ENCODE measurements around the gene RPRD2.
A peak's percentile ranks its signal among the peaks of the same experiment; 100 is the strongest.

The RPRD2 gene

DNA sequence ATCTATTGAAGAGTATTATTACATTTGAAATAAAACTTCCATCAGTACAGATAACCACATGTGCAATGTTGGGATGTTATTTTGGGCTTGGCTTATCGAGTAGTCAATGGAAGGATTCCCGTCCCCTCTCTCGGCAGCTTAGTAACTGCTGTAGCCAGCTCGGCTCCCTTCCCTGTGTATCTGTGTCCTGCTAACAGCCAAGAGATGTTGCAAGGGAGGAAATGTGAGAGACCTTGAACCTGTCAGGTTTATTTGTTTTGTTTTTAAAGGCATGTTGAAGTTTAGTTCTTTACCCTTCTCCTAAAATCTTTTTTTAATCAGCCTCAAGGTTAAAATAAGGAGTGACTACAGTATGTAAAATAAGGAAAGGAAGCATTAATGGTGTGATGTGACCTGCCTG, 109.7 kb downstream of the RPRD2 start:
- no peak for DNase-seq

DNA sequence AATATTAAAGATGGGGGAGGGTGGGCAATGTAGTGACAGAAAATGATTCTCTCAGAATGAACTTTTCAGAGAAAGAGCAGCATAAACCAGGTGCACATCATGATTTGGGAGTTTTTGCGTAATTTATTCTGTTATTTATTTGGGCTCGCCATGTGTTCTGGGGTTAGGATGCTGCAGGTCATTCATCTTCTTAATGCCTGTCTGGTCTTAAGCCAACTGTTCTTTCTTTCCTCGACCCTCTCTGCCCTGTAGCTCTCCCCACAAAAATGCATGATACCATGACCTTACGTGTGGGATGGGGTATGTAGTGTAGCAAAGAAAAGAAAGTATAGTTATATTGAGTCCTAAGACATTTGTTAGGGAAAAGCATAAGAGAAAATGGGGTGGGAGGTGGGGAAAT, 110.9 kb downstream of the RPRD2 start:
- DNase-seq = no peak

DNA sequence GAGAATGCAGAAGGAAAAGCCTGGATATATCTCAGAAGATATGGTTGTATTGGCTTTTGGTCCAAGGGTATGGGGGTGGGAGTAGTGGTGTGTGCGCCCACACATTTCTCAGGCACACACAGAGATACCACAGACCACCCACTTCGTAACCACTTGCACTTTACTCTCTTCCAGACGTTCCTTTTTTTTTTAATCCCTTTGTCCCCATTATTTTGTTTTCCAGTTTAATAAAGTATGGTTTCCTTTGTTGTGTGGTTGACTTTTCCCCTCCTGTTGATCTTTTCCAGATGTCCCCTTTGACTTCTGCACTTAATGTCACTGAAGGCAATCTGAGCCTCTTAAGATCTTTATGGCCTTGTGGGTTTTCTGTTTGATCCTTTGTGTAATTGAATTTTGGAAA, 112.8 kb downstream of the RPRD2 start:
- no peak for DNase-seq

DNA sequence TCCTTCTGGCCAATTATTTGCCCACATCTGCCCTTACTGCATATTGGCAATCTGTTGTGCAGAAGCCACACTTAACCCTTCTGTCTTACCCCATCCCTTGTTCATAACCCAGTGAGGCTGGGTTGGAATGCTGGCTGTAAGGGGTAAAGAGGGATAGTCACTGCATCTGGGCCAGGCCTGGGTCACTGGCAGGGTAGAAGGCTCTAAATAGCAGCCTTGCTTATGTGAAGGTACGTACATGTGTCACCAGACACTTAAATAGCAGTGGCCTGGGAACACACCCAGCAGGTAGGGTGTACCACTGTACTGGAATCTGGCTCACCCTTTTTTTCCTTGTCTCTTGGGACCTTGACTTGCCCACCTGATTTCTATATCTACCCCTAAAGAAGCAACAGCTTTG, 113.4 kb downstream of the RPRD2 start:
- no peak for DNase-seq

DNA sequence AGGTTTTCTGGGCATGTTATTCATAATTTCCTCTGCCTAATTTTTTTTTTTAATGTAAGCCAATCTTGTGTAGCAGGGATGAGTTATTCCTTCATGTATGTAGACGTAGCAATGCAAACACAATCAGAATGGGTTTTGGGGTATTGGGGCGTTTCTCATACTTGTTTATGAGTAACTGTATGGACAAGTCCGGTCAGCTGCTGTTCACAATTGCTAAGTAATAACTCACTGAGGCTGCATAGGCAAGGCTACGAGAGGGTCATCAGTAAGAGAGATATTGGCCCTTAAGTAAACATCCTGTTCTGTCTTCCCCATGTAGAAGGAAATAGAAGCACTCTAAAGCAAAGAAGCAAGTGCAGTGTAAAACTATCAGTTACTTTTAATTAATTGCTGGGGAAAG, 113.8 kb downstream of the RPRD2 start:
- no peak for DNase-seq

DNA sequence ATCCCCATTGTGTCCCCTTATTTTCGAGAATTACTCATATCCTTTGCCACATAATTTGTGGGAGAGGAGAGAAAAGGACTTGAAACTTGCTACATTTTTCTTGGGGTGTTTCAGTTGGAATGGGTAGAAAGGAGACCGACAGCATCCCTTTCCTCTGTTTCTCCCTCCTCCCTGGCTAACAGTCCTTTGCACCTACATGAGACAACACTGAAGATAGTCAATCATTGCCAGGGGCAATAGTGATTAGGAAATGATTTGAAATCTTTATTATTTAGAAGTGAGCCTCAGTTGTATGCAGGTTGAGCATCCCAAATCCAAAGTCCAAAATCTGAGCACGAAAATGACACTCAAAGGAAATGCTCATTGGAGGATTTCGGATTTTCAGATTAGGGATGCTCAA, 115.4 kb downstream of the RPRD2 start:
- no peak for DNase-seq

DNA sequence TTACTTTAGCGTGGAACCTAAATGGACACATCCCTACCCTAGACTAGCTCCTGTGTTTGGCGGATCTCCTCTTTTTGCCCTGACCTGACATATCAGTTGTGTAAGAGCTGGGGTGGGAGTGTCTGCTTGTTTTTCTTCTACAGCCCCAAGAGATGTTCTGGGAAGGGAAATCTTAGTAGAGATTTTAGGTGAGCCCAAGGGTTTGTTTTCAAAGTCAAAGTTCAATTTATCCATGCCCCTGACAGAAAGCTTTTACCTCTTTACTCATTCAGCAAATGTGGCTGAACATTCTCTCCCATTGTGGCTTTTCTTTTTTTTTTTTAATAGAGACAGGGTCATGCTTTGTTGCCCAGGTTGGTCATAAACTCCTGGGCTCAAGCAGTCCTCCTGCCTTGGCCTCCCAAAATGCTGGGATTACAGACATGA, 116.0 kb downstream of the RPRD2 start:
- no peak for DNase-seq

DNA sequence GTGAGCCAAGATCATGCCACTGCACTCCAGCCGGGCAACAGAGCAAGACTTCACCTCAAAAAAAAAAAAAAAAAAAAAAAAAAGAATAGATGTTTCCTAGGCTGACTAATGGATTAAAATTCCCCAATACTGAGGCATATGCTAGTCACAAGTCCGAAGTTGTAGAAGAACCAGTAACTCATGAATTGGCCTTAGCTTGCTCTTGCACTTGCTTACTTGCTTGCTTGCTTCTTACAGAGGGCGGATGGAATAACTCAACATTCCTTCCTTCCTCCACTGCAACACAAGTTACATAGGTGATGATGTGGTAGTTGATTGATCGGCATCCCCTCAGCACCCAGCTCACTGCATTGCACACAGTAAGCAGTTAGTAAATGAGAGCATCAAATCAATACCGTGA, 120.5 kb downstream of the RPRD2 start:
- no peak for DNase-seq

DNA sequence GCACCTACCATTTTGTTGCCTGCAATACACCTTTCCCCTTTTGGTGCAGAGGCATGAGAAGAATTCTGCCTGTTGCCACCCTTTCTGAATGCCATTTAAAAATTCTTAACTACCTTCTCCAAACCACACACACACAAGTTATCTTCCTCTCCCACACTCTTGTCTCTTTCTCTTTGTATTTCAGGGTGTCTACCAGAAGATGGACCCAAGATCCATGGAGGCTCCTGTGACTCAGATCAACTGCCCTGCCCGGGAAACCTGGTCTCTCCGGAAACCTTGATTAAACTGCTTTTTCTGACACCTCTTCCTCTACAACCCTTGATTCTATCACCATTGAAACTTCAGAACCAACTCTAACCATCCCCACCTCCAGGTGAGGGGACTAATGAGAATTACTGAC, 120.9 kb downstream of the RPRD2 start:
- no peak for DNase-seq

DNA sequence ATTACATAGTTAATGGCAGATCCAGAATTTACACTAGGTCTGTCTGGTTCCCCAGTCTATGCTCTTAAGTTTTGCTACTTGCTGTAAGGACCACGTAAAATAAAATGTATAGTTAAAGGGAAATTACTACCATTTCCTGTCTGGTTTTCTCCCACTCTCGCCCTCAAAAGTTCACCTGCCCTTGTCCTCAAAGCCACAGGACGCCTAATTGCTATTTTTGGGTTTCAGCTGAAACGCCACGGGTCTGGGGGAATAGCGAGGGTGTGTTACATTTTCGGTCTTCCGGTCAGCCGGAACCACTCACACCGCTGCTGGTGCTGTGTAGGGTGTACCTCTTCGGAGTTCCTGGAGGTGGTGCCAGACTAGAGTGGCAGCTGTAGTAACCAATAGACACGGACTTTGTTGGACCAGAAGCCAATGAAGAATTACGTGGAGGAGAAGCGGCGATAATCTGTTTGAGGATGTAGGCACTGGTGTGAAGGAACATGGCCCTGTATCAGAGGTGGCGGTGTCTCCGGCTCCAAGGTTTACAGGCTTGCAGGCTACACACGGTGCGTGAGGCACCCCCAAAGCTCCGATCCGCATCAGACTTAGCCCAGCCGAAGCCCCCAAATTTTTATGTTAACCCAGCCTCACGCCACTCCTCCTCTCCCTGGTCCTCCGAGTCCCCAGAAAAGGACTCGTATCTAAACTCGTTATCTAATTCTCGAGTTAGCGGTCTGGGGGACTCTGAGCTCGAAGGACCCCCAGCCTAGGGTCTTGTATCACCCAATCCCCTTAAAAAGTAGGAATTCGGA, 123.2 kb downstream of the RPRD2 start, which contains the start of gene TARS2:
Gene TARS2 (plus strand): TSS at position 454 of the 797 bp plus-strand sequence. CDS start 32 bp downstream, at position 486.
- peak; percentile 94 for DNase-seq

DNA sequence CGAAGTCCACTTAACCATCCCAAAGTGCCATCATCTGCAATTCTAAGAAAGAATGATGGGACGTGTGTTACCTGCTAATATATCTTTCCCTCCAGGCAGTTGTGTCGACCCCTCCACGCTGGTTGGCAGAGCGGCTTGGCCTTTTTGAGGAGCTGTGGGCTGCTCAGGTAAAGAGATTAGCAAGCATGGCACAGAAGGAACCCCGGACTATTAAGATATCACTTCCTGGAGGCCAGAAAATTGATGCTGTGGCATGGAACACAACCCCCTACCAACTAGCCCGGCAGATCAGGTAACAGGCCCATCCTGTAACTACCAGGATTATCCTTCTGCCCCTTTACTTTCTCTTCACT, 123.8 kb downstream of the RPRD2 start:
- DNase-seq = peak; percentile 7

DNA sequence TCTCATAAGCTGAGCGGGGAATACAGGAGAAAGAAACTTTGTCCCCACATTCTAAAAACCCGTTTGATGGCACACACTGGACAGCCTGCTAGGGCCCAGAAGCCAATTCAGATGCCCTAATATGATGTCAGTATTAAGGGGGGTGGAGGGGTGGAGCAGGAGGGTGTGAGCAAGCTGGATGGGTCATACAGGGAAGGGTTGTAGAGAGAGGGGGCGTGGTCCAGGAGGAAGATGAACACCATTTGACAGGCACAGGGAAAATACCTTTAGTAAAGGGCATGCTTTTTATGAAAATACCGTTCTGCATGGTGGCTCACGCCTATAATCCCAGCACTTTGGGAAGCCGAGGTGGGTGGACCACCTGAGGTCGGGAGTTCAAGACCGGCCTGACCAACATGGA, 129.2 kb downstream of the RPRD2 start:
- DNase-seq = no peak

DNA sequence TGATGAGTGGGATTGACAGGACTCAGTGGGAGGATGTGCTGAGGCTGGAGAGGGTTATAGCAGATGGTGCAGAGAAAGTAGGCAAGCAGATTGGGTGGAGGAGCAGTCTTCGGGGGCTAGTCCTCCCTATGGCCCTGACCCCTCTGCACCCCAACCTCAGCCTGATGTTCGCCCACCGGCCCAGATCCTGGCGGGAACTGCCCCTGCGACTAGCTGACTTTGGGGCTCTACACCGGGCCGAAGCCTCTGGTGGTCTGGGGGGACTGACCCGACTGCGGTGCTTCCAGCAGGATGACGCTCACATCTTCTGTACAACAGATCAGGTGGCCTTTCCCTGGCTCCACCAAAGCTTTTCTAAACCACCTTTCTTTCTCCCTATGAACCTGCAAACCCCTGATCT, 134.4 kb downstream of the RPRD2 start:
- no peak for DNase-seq

DNA sequence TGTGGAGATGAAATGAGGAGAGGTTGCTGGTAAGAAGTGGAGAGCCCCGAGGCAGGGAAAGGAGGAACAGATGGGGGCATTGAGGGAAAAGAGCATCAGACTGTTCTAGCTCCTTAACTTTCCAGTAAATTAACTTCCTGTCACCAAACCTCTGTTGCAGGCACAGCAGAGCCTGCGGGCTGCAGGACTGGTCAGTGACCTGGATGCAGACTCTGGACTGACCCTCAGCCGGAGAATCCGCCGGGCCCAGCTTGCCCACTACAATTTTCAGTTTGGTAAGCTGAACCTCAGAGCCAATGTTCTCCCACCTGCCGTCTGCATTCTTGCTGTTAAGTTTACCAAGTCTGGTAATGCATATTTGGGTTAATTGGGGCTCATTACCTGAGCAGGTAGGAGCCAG, 141.5 kb downstream of the RPRD2 start:
- no peak for DNase-seq

DNA sequence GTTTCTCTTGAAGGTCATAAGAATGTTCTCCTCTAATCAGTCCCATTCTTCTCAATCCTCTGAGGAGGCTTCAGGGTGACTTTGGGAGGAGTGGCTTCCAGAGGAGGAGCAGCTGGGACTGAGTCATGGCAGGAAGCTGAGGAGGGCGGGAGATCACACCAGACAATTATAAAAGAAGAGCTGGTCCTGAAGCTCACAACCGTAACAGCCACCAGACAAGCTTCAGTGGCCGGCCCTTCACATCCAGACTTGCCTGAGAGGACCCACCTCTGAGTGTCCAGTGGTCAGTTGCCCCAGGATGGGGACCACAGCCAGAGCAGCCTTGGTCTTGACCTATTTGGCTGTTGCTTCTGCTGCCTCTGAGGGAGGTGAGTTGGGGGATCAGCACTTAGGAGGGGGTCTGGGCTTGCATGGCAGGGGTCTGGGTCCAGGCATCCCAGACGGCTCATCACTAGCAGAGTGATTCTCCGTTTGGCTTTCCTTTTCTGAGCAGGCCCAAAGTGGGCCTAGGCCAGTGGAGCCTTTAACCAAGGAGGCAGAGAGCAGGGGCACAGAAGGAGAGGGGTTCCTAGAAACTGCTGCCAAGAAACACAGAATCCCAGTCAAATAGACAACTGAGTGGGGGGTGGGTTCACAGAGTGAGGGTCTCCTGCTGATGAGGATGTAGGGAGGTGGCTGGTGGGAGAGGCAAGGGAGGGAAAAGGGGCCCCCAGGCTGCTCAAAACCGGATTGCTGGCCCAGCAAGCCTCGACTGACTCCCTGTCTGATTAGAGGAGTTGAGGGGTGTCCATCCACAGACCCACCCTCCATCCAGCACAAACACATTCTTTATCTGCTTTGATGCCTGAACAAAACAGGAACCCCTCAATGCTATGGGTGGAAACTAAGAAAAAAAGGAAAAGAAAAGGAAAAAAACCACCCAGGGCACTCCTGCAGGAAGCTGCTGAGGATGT, 144.2 kb downstream of the RPRD2 start, which contains the start of gene ECM1:
Gene ECM1 (plus strand): TSS at position 198 of the 953 bp plus-strand sequence. CDS start 101 bp downstream, at position 299.
- no peak for DNase-seq

DNA sequence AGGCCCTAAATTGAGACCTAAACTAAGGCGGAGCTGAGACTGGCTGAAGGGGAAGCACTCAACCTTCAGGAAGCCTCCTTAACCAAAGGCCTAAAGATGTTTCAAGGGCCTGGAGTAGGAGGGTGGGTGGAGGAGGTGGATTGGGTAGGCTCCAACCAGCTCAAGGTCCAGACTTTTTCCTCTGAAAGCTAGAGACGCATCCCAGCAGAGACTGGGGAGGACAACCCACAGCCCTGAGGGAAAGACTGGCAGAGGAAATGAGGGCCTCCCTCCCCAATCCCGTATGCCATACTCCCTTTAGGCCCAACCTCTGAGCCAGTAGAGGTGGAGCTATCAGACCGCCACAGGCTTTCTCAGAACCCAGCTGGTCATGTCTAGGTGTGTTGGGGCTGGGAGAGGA, 145.0 kb downstream of the RPRD2 start:
- no peak for DNase-seq

DNA sequence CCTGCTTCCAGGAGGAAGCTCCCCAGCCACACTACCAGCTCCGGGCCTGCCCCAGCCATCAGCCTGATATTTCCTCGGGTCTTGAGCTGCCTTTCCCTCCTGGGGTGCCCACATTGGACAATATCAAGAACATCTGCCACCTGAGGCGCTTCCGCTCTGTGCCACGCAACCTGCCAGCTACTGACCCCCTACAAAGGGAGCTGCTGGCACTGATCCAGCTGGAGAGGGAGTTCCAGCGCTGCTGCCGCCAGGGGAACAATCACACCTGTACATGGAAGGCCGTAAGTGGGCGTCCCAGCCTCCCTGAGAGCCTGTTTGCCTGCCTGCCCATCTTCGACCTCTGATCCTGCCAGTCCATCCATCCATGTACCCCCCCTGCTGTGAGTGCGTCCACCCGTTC, 147.6 kb downstream of the RPRD2 start:
- DNase-seq = no peak

DNA sequence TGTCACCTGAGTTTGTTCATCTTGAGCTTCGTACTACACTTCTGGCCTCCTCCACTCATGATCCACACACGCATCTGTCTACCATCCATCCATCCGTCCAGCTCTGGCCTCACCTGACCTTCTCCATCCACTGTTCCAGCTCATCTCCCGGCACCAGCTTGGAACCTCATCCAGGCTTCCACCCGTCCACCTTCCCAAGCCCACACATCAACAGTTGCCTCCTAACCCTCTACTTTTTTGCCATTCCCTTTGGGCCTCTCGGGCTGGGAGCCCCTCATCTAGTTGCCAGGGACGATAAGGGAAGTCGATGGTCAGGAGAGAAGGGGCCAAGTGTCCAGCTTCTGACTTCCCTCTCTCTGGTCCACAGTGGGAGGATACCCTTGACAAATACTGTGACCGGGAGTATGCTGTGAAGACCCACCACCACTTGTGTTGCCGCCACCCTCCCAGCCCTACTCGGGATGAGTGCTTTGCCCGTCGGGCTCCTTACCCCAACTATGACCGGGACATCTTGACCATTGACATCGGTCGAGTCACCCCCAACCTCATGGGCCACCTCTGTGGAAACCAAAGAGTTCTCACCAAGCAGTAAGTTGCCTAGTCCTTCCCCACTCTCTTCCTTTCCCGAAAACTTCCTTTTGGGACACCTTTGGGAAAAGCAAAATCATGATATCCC, 148.2 kb downstream of the RPRD2 start:
- DNase-seq = no peak

DNA sequence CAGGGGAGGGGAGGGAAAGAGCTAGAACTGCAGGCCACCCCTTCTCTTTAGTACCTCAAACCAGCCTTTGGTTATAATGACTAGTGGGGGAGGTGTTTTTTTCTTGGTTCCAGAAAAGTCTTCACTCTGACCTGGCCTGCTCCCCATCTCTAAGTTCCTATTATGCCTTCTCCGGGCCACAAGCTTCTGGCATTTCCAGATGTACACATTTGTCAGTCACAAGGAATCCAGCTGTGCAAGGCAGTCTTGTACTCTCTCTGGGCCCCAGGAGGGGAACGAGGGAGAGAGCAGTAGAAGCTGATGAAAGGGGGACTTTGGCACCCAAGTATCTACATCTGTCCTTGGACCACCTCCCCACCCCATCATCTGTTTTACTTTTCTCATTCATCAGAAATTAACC, 148.9 kb downstream of the RPRD2 start:
- DNase-seq = no peak

DNA sequence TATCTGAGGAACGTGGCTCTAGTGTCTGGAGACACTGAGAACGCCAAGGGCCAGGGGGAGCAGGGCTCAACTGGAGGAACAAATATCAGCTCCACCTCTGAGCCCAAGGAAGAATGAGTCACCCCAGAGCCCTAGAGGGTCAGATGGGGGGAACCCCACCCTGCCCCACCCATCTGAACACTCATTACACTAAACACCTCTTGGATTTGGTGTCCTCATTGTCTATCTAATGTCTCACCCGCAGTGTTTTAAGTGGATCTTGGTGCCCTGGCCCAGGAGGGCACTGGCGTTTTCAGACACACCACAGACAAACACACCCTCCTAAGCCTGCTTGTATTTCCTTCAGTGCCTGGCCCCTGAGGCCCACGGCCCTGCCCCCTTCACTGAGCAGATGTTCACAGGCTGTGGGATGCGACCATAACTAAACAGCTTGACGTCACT, 149.4 kb downstream of the RPRD2 start:
- DNase-seq = no peak

DNA sequence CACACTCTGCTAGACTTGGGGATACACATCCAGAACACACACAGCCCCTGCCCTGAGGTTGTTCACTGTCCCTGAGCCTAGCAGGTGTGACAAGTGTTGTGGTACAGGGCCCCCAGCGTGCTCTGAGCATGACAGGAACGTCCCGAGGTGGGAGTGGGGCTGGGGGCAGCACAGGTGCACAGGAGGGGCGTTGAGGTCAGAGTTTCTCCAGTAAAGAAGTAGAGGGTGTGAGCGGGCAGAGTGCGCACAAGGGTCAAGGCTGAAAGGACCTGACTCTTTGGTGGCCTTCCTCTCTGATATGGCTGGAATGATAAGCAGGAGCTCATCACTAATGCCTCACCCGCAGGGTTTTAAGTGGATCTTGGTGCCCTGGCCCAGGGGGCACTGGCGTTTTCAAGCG, 150.3 kb downstream of the RPRD2 start:
- DNase-seq = no peak

DNA sequence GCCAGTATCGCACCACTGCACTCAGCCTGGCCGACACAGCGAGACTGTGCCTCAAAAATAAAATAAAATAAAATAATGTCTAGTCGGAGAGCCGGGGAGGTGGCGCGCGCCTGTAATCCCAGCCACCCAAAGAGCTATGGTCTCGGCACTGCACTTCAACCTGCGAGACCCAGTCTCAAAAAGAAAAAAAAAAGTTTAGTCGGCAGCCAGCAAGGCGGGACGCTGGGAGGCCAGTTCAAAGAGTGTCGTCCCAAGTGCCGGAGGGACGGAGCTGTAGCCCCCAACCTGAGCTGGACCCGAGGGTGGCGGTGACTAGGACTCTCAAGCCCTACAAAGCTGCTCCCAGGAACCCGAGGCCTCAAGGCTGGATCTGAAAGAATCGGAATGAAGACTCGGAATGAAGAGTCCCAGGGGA, 151.0 kb downstream of the RPRD2 start:
- DNase-seq = no peak
